HG02938 (cell line): ENCODE results near the gene ONECUT3.

Experiments used
- ATAC-seq: cut with Tn5 transposase; IDR thresholded peaks from one replicate; pipeline ENCODE4 v1.9.1; 2021; ENCODE audit warnings: mild to moderate bottlenecking, moderate library complexity; ENCODE audit not compliant: unreplicated experiment

The ONECUT3 gene

DNA sequence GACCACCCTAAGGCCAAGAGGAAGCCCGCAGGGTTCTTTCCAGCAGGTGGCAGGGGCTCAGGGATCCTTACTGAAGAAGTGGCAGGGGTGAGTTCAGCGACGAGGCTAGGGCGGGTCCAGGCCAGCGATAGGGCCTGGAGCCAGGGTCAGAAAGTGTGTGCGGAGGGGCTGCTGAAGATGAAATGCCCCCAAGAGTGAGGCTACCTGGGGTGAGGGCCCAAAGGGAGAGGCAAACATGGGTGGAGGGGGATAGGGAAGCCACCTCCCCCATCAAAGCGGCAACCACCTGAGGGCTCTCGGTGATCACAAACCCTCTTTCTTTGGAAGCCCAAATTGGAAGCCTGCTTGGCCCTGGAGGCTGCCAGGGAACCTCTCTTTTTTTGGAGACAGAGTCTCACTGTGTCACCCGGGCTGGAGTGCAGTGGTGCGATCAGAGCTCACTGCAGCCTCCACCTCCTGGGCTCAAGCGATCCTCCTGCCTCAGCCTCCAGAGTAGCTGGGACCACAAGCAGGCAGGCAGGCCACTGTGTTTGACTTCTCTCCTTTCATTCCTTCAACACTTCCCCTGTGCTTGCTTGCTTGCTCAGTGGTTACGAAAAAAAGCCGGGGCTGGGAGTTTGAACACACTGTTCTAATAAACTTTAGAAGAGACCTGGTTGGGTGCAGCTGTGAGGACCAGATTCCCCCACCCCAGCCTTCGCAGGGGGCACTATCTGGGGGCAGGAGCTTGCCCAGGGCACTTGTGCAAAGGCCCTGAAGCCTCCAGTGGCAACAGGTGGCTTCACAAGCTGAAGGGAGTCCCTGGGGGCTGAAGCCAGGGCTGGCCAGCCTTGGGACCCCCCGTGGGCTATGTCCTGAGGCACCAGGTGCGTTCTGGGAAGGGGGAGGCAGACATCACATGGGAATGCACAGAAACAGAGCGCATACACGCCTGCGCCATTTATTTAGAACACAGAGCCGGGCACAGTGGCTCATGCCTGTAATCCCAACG, 60.2 kb downstream of the ONECUT3 start:
- ATAC-seq = no peak

- ATAC-seq = no peak
Observed at GRCh38 chr19:1814391-1814790, 61.1 kb downstream of the ONECUT3 start.

GRCh38 chr19:1814833-1815604, 61.7 kb downstream of the ONECUT3 start:
- no peak for ATAC-seq

DNA sequence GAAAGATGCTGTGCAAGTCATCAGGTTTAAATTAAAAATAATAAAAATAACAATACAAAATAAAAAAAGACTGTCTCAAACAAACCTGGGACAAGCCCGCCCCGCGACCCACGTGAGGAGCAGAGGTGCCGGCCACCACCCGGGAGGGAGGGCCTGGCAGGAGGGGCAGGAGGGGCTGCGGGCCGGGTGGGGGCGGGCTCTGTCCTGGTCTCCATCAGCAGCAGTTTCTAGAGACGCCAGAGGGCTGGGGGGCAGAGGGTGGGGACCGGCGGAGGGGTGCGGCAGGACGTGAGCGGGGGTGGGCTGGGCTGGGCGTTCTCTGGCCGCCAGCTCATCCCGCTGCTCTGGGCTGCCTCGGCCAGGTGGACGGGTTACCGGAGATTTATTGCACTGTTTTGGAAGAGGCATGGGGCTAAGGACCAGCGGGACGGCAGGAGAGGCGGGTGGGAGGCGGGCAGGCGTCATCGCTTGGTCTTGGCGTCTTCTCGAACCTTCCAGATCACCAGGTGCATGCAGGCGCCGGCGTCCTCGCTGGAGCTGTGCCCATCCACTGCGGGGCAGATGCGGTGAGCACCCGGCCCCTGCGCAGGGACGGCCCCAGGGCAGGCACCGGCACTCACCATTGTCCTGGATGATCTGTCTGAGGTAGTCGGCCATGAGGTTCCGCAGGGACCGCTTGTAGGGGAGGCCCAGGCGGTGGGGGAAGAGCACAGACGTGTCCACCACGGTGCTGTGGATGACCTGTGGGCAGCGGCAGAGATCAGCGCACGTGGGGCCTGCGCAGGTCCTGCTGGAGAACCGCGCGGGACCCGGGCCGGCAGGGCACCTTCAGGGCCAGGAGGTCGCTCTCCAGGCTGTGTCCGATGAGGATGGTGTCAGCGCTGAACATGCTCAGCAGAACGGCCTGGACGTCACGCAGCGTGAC, 62.6 kb downstream of the ONECUT3 start:
- ATAC-seq = no peak

- ATAC-seq = no peak
Observed at GRCh38 chr19:1816530-1817298, 63.4 kb downstream of the ONECUT3 start.

- ATAC-seq = no peak
Observed at GRCh38 chr19:1817553-1818179, 64.4 kb downstream of the ONECUT3 start.

- no peak for ATAC-seq
Observed at GRCh38 chr19:1818549-1819195, 65.4 kb downstream of the ONECUT3 start.

GRCh38 chr19:1819341-1820255, 66.3 kb downstream of the ONECUT3 start:
- ATAC-seq = no peak

GRCh38 chr19:1822210-1822609, 68.9 kb downstream of the ONECUT3 start:
- ATAC-seq = no peak

DNA sequence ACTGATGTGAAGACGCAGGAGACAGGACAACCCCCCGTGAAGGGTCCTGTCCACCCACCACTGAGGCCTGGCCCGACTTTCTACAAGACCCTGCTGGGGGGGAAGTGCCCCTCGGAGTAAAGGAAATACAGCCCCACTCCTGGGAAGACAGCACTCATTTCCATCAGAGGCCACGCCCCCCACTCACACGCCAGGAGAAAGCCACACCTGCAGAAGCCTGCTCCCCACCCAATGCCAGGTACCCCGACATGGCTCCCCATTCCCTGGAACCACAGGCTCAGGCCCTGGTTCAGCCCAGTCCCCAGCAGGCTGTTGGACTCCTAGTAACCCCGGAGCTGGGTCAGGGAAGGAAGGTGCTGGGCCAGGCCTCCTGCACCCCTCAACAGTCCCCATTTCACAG, 69.7 kb downstream of the ONECUT3 start:
- no peak for ATAC-seq

DNA sequence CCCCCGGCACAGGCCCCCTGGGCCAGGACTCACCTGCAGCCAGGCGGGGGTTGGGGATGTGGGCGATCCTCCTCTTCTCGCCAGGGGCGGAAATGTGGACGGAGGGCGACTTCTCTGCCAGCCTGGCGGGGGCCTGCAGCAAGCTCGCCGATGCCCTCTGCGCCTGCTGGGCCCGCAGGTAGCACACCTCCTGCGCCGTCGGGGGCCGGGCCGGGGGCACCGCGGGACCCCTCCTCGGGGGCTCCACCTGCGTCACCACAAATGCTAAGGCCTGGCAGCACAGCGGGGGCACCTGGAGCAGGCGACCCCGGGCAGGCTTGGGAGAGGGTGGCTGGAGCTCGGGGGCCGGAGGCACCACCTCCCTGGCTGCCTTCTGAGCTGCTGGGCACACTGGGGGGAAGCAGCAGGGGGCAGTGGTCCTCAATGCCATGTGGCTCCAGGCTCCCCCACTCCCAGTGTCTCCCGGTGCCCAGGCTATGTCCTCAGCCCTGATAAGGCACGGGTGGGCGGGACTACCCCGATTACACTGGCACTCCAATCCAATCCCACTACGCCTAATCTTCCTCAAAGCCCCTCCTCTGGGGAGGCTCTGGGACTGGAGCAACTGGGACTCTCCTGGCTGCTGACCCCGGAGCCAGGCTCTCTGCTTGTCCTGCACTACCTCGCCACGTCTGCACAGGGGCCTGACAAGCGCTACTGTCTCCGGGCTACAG, 70.4 kb downstream of the ONECUT3 start:
- no peak for ATAC-seq

DNA sequence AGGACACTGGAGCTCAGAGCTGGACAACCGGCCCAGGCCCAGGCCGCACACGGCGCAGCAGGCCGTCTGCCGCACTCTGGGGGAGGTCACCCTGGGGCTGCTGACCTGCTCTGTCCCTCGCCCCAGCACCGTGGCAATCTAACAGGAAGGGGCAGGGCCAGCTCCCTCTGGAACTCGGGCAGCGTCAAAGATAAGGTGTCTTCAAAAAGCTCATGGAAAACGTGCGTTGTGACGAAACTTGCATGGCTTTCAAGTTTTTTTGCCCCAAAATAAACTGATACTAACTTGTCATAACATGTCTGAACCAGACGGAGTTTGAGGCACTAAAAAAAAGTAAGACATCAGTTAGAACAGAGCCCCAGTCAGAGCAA, 70.9 kb downstream of the ONECUT3 start:
- ATAC-seq = no peak

DNA sequence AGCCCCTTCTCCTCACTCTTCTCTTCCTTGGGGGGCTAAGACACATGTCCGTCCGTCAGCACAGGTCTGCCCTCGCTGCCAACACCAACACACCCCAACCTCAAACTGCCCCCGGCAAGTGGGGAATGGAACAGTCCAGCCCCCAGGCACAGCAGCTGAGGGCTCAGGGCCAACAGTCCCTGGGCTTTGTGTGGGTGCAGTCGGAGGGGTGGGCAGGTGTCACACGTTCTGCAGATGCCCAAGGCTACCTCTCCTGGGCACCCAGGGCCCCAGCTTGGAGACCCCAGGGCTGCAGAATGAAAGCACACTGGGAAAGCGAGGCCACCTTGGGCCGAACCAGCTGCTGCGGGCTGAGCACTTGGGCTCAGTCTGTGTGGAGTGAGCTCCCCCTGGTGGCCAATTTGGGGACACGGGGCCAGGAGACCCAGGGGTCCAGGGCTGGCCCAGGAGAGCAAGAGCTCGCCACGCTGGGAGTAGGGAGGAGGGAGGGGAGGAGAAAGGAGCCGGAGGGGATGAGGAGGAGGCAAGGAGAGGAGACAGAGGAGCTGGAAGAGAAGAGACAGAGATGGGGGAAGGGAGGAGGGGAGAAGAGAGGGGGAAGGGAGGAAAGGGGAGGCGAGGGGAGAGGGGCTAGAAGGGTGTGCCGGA, 72.7 kb downstream of the ONECUT3 start:
- peak; percentile 49 for ATAC-seq

DNA sequence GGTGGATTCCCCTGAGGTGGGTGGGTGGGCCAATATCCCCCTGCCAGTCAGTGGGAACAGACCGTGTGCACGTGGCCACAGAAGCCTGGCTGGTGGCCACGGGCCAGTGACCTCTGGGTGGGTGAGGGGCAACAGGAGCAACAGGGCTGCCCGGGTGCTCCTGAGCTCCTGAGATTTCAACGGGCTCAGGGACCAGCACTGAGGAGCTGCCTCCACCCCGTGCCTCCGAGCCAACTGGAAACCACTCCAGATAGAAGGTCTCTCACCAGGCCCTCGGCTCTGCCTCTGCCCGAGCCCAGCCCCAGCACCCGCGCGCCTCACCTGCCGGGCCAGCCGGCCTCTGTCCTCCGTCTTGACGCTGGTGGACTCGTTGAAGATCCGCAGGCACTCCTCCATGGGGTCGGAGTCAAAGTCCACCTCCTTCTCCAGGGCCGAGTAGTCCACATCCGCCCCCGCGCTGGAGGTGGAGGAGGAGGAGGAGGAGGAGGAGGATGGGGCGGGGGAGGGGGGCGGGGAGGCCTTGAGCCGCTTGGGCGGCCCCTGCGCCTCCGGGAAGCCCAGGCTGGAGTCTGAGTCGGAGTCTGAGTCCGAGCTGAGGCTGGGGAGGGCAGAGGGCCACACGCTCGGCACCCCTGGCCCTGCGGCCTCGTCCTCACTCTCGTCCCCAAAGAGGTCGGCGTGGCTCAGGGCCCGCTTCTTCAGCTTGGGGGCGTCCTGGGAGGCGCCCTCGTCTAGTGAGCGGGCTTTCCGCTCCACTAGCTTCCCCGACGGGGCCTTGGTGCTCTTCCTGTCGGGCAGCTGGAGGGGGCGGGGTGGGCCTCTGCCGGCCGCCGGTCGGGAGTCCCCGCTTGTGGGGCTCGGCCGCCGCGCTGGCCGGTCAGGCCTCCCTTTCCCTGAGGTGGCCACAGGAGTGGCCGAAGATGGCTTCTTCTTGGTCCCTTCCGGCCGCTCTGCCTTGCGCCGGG, 73.5 kb downstream of the ONECUT3 start:
- ATAC-seq = no peak

- ATAC-seq = no peak
Observed at GRCh38 chr19:1827566-1828278, 74.4 kb downstream of the ONECUT3 start.
